Activated CD4-positive, alpha-beta T cell treated with anti-CD3 and anti-CD28 coated beads, Interleukin-2, amount 10 ng/mL, durations not matched to agents 24 days and 14 days (primary cell): ENCODE results near the gene OSER1. TPM values are rescaled to one million over a fixed set of nuclear protein-coding genes. Genes with fewer than 3 reads are reported as not detected.
"Not testable (repeated sequence)": the region's sequence is repeated elsewhere in the genome, so short reads cannot be mapped to it uniquely, and the experiment has no call there.

Source experiments
- DNase-seq: peaks from one replicate; pipeline ENCODE4 v3.0.0; 2022
- H3K27ac Mint-ChIP-seq: one replicate; pipeline ENCODE4 v1.8.0; 2022; ENCODE audit warnings: mild to moderate bottlenecking, mixed read lengths
- H3K27me3 Mint-ChIP-seq: one replicate; pipeline ENCODE4 v1.8.0; 2022; ENCODE audit warnings: mixed read lengths
- H3K36me3 Mint-ChIP-seq: one replicate; pipeline ENCODE4 v1.8.0; 2022; ENCODE audit warnings: low read depth, mild to moderate bottlenecking, mixed read lengths
- H3K4me1 Mint-ChIP-seq: one replicate; pipeline ENCODE4 v1.8.0; 2021; ENCODE audit warnings: mixed read lengths
- H3K4me3 Mint-ChIP-seq: one replicate; pipeline ENCODE4 v1.8.0; 2022; ENCODE audit warnings: mild to moderate bottlenecking, moderate library complexity, mixed read lengths
- H3K9me3 Mint-ChIP-seq: one replicate; pipeline ENCODE4 v1.8.0; 2021; ENCODE audit warnings: mixed read lengths
- intact Hi-C: fragments of 100-400 bp; cut with micrococcal nuclease; formaldehyde crosslinking; loops from one replicate; pipeline ENCODE4 v1.15.1; 2023
- total RNA-seq: library from RNA; stranded (reverse); gene quantifications from 2 replicates; pipeline ENCODE4 v1.2.3, GENCODE V29; 2022

The OSER1 gene
- total RNA-seq, 1 donor from 2014 or later = 22.7 TPM

- DNase-seq = no peak
- peaks cover 2% of the 10 kb centered on the region for H3K4me1 Mint-ChIP-seq
- no peaks in the 10 kb centered on the region for H3K27me3 Mint-ChIP-seq
- no peaks in the 10 kb centered on the region for H3K36me3 Mint-ChIP-seq
- no peaks in the 10 kb centered on the region for H3K9me3 Mint-ChIP-seq
- H3K4me3 Mint-ChIP-seq = no peak overlapping the region
- no peak overlapping the region for H3K27ac Mint-ChIP-seq
- intact Hi-C loops = no loop called here
Measured at GRCh38 chr20:44234566-44235317, 24.2 kb upstream of the OSER1 start.

DNA sequence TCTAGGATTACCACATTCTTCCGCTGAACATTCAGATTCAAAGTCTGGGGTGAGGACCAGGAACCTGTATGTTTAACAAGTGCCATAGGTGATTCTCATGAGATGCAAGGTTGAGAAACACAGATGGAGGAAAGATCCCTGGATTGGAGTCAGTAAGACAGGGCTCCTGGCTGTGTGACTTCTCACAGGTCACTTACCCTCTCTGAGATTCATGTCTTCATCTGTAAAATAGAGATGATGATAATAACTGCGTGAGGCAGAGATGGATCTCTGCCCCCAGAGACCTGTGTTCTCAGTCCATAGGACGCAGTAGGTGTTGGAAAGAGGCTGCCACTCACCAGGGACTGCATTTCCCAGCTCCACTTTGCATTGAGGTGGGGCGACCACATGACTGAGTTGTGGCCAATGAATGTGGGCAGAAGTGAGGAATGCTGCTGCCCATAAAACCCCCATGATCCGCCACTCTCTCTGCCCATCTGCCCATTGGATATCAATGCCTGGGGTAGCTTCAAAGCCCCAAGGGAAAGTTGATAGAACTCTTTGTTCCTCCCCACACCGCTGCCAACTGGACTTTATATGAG lies 23.0 kb upstream of the OSER1 start:
- H3K4me3 Mint-ChIP-seq = no peak overlapping the region
- no peaks in the 10 kb centered on the region for H3K9me3 Mint-ChIP-seq
- intact Hi-C loops = no loop called here

GRCh38 chr20:44232469-44232856 lies 21.9 kb upstream of the OSER1 start:
- H3K36me3 Mint-ChIP-seq, DNase-seq, H3K4me3 Mint-ChIP-seq, intact Hi-C loops, H3K4me1 Mint-ChIP-seq, H3K27me3 Mint-ChIP-seq, H3K9me3 Mint-ChIP-seq, H3K27ac Mint-ChIP-seq: not testable (repeated sequence)

More for the DNA sequence above, 23.0 kb upstream of the OSER1 start:
- no peaks in the 10 kb centered on the region for H3K36me3 Mint-ChIP-seq
- no peak for DNase-seq
- H3K27ac Mint-ChIP-seq = no peak overlapping the region
- H3K4me1 Mint-ChIP-seq = peaks cover 2% of the 10 kb centered on the region
- no peaks in the 10 kb centered on the region for H3K27me3 Mint-ChIP-seq

DNA sequence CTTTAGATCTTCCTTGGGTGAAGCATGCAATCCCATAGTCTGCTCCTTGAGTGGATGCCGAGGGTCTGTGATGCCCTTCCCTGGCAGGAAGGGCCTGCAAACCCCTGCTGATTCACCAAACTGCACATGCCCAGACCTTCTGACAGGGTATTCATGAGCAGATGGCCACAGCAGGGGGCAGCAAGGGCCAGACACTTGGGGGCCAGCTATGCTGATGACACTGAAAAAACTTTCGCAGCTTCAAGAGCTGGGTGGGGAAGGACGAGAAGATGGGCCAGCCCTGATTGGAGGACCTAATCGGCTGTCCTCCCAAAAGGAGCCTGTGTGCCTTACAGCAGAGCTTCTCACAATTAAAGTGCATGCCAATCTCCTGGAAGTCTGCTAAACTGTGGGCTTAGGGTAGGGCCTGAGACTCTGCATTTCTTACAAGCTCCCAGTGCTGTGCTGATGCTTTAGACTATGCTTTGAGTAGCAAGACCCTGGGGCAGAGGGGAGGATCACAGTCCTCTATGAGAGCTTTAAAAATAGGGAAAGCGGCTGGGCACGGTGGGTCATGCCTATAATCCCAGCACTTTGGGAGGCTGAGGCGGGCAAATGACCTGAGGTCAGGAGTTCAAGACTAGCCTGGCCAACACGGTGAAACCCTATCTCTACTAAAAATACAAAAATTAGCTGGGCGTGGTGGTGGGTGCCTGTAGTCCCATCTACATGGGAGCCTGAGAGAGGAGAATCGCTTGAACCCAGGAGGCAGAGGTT lies 21.3 kb upstream of the OSER1 start:
- Mint-ChIP-seq H3K27me3 (no peaks in the 10 kb centered on the region), H3K4me1 (peaks cover 2% of the 10 kb centered on the region), H3K9me3 (no peaks in the 10 kb centered on the region), H3K36me3 (no peaks in the 10 kb centered on the region), H3K4me3 (no peak overlapping the region), H3K27ac (no peak overlapping the region)
- DNase-seq = no peak
- intact Hi-C loops = no loop called here

GRCh38 chr20:44231193-44231592 lies 20.6 kb upstream of the OSER1 start:
- Mint-ChIP-seq H3K36me3 (no peaks in the 10 kb centered on the region), H3K4me3 (no peak overlapping the region), H3K27ac (no peak overlapping the region), H3K27me3 (no peaks in the 10 kb centered on the region), H3K4me1 (peaks cover 2% of the 10 kb centered on the region), H3K9me3 (no peaks in the 10 kb centered on the region)
- DNase-seq = no peak
- intact Hi-C loops = no loop called here

DNA sequence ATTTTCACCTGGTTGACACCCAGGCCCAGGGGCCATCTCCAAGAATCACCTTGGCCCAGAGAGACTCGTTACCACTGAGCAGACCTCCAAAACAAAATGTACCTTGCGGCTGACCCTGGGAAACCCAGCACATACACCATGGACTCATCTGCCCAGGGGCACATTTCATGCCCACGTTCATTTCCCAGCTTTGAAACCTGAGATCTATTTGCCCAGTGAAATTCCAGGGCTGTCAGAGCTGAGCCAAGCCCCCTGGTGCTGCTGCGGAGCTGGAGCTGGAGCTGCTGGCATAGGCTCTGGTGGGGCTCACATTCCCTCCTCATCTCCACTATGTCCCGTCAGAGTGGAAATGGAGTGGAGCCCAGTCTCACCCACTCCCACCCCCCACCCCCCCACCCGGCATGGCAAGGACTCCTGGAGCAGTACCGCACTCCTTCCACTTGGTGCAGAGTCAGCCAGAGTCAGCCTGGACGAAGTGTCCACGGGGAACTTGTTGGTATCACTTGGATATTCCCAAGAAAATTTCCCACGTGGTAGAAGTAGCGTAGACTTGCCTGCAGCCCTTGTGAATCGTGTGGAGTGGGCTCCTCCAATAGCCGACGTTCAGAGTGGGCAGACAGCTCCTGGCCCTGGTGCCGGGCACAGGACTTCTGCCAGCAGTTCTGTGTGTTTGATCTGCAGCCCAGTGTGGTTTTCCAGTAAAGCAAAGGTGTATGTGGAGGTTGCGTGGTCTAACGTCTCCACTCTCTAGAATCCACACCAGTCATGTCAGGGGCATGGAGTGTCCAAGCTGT lies 18.1 kb upstream of the OSER1 start:
- intact Hi-C loops = no loop called here
- H3K27ac Mint-ChIP-seq = no peak overlapping the region
- H3K36me3 Mint-ChIP-seq = no peaks in the 10 kb centered on the region
- H3K27me3 Mint-ChIP-seq = no peaks in the 10 kb centered on the region
- H3K4me3 Mint-ChIP-seq = no peak overlapping the region
- DNase-seq = no peak
- peaks cover 2% of the 10 kb centered on the region for H3K4me1 Mint-ChIP-seq
- no peaks in the 10 kb centered on the region for H3K9me3 Mint-ChIP-seq

DNA sequence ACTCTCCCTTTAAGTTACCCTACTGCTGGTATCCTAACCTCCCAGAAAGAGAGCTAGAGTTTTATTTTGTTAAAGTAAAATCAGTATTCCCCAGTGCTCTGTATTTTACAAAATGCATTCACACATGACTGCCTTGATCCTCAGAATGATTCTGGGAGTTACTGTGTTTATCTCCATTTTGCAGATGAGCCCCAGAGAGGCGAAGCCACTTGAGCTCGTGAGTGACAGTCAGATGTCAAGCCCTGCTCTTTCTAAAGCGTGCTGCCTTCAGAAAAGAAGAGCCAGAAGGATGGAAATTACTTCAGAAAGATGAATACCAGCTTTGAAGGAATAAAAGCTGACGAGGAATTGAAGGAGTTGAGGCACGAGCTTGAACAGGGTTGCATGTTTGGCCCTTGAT lies 14.1 kb upstream of the OSER1 start:
- DNase-seq = no peak
- Mint-ChIP-seq H3K36me3 (no peaks in the 10 kb centered on the region), H3K4me1 (peaks cover 2% of the 10 kb centered on the region), H3K9me3 (no peaks in the 10 kb centered on the region), H3K27me3 (no peaks in the 10 kb centered on the region), H3K4me3 (no peak overlapping the region), H3K27ac (no peak overlapping the region)
- intact Hi-C loops = no loop called here

- no peaks in the 10 kb centered on the region for H3K36me3 Mint-ChIP-seq
- H3K27ac Mint-ChIP-seq = no peak overlapping the region
- H3K4me3 Mint-ChIP-seq = no peak overlapping the region
- no peaks in the 10 kb centered on the region for H3K27me3 Mint-ChIP-seq
- no peak for DNase-seq
- H3K4me1 Mint-ChIP-seq = peaks cover 11% of the 10 kb centered on the region
- intact Hi-C loops = no loop called here
- H3K9me3 Mint-ChIP-seq = no peaks in the 10 kb centered on the region
Measured at GRCh38 chr20:44223721-44224120, 13.2 kb upstream of the OSER1 start.

DNA sequence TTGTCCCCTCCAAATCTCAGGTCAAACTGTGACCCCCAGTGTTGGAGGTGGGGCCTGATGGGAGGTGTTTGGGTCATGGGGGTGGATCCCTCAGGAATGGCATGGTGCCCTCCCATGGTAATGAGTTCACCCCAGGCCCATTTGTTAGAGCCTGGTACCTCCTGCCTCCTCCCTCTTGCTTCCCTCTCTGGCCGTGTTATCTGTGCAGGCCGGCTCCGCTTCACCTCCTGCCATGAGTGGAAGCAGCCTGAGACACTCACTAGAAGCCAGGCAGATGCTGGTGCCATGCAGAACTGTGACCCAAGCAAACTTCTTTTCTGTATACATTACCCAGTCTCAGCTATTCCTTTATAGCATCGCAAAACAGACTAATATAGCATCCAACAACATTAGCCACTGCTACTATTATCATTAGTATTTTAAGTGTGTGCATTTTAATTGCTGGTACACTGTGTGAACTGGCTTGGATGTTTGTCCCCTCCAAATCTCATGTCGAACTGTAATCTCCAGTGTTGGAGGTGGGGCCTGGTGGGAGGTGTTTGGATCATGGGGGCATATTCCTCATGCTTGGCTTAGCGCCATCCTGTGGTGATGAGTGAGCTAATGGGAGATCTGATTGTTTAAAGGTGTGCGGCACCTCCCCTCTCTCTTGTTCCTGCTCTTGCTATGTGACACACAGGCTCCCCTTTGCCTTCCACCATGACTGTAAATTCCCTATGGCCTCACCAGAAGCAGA lies 12.2 kb upstream of the OSER1 start:
- Mint-ChIP-seq H3K4me1 (peaks cover 20% of the 10 kb centered on the region), H3K27me3 (no peaks in the 10 kb centered on the region), H3K9me3 (no peaks in the 10 kb centered on the region), H3K36me3 (no peaks in the 10 kb centered on the region), H3K27ac (no peak overlapping the region), H3K4me3 (no peak overlapping the region)
- intact Hi-C loops = no loop called here
- DNase-seq = no peak

DNA sequence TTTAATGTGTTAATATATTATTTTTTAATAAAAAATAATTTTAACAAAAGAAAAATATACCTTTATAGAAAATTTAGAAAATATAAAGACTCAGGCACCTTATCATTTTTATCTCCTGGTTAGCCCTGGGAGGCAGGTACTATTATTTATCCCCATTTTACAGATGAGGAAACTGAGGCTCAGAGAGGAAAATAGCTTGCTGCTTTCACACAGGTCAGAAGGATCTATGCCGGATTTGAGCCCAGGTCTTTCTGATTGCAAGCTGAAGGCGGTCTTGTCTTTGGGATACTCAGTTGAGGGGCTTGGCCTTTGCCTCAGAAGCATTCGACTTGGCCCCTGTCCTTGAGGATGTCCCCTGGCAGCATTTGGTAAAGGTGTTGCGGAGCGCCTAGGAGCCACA lies 11.5 kb upstream of the OSER1 start:
- Mint-ChIP-seq H3K36me3 (no peaks in the 10 kb centered on the region), H3K27ac (no peak overlapping the region), H3K4me3 (no peak overlapping the region), H3K4me1 (peaks cover 27% of the 10 kb centered on the region), H3K9me3 (no peaks in the 10 kb centered on the region), H3K27me3 (no peaks in the 10 kb centered on the region)
- DNase-seq = no peak
- intact Hi-C loops = no loop called here

DNA sequence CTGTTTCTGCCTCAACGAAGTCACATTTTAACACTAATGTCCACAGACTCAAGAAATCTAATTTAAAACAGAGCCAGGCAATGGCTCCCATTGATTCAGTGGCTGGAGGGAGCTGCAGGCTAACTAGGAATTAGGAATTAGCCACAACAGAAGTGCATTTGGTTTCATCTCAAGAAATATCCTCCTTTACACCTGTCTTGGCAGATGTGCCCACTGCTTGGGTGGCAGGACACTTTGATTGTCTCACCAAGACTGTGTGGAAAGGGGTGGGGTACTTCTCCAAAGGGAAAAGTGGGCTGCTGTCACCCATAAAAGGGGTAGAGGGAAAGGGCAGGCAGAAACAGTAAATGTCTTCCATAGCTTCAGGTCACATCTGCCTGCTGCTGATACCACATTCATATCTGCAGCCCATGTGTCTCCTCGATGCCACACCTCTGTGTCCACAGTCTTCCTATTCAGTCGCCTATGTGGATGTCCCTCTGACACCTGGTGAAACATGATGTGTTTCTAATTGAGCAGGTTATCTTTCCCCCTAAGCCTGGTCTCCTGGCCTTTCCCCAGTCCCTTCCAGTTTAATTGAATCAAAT lies 10.9 kb upstream of the OSER1 start:
- intact Hi-C loops = no loop called here
- Mint-ChIP-seq H3K27me3 (no peaks in the 10 kb centered on the region), H3K27ac (no peak overlapping the region), H3K4me1 (peaks cover 27% of the 10 kb centered on the region), H3K9me3 (no peaks in the 10 kb centered on the region), H3K36me3 (no peaks in the 10 kb centered on the region), H3K4me3 (no peak overlapping the region)
- no peak for DNase-seq

DNA sequence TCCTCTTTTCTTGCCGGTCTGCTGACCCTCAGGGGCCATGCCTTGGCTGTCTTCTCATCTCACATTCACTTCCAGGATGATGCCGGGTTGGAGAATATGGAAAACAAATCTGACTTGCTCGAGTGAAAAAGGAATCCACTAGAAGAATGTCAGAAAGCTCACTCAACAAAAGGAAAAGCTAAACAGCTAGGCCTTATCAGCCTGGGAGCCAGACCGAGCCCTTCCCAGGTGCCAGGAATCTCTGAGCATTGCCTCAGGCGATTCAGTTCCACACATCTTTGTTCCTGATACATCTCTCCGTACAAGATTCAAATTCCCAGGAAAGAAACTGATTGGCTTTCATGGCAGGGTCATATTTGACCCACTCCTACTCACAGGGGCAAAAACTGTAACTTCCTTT lies 9.2 kb upstream of the OSER1 start:
- Mint-ChIP-seq H3K27ac (no peak overlapping the region), H3K4me3 (no peak overlapping the region), H3K9me3 (no peaks in the 10 kb centered on the region), H3K27me3 (no peaks in the 10 kb centered on the region), H3K36me3 (no peaks in the 10 kb centered on the region), H3K4me1 (peaks cover 30% of the 10 kb centered on the region)
- no peak for DNase-seq
- intact Hi-C loops = loop anchor here (5.0 to 10.0 kb wide), 4 partner anchors 243 to 513 kb away; partner anchors contain the start of gene SERINC3

DNA sequence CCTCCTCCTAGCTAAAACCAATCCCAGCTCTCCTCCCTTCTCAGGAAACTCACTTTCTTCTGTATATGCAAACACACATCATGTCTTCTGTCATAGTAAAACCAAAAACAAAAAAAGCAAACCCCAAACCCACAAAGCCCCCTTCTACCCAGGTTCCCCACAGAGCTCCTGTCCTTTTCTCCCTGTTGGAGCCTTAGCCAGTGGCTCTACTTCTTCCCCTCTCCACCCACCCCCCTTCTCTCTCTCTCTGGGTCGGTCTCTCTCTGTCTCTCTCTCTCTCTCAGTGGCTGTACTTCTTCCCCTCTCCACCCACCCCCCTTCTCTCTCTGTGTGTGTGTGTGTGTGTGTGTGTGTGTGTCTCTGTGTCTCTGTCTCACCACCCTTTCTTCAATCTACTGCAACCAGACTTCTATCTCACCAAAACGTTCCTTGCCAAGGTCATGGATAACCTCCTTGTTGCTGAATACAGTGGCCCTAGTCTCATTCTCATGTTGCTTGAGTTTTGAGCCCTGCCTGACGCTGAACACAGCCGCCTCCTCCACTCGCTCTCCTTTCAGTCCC lies 8.7 kb upstream of the OSER1 start:
- peak overlapping the region; percentile 70 for H3K4me3 Mint-ChIP-seq
- peak overlapping the region; percentile 63 for H3K27ac Mint-ChIP-seq
- H3K36me3 Mint-ChIP-seq = no peaks in the 10 kb centered on the region
- H3K27me3 Mint-ChIP-seq = no peaks in the 10 kb centered on the region
- H3K4me1 Mint-ChIP-seq = peaks cover 30% of the 10 kb centered on the region
- no peak for DNase-seq
- H3K9me3 Mint-ChIP-seq = no peaks in the 10 kb centered on the region
- intact Hi-C loops = loop anchor here (5.0 to 10.0 kb wide), 4 partner anchors 243 to 513 kb away; partner anchors contain the start of gene SERINC3
